Heart right ventricle (tissue), 16 donors: ENCODE results near the gene UBLCP1. TPM values are rescaled to one million over a fixed set of nuclear protein-coding genes. Genes with fewer than 3 reads are reported as not detected.

Source experiments
- ATAC-seq, 8 donors: fragments of 200-7000 bp; cut with Tn5 transposase; one replicate each; pipeline ENCODE4 v1.9.1; 2020; ENCODE audit warnings: mild to moderate bottlenecking in 8 of 8, moderate library complexity in 8 of 8, moderate number of reproducible peaks in 1 of 8
- DNase-seq, 2 donors: peaks; one replicate each; pipeline ENCODE4 v3.0.0-alpha.2; 2020
- H3K27ac ChIP-seq, 10 donors: fragments of 200-600 bp; sonication (generic) in 2 of 10; one replicate each; pipeline versions ENCODE4 v1.5.0 to v1.8.0; 2020 to 2022; ENCODE audit warnings: mild to moderate bottlenecking in 3 of 10
- H3K27me3 ChIP-seq, 7 donors: fragments of 200-600 bp; one replicate each; pipeline ENCODE4 v1.8.0; 2021 to 2022; ENCODE audit warnings: mild to moderate bottlenecking in 2 of 7
- H3K36me3 ChIP-seq, 9 donors: fragments of 200-600 bp; sonication (generic) in 1 of 9; one replicate each; pipeline versions ENCODE4 v1.5.0 to v1.8.0; 2020 to 2022; ENCODE audit warnings: mild to moderate bottlenecking in 2 of 9
- H3K4me1 ChIP-seq, 9 donors: fragments of 200-600 bp; sonication (generic) in 1 of 9; one replicate each; pipeline versions ENCODE4 v1.5.0 to v1.8.0; 2020 to 2022; ENCODE audit warnings: mild to moderate bottlenecking in 4 of 9
- H3K4me3 ChIP-seq, 10 donors: fragments of 200-600 bp; sonication (generic) in 2 of 10; one replicate each; pipeline versions ENCODE4 v1.5.0 to v1.8.0; 2020 to 2022; ENCODE audit warnings: mild to moderate bottlenecking in 7 of 10, moderate library complexity in 2 of 10
- H3K9me3 ChIP-seq, 11 donors: fragments of 200-600 bp in 10 of 11; sonication (generic) in 2 of 11; one replicate each; pipeline versions ENCODE4 v1.5.0 to v1.8.0; 2013 to 2022; ENCODE audit warnings: mild to moderate bottlenecking in 2 of 11, control low read depth in 1 of 11, moderate library complexity in 1 of 11
- WGBS, 2 donors: extraction: QIAGEN DNeasy Blood & Tissue Kit; methylation state at CpG; one replicate each; pipeline ENCODE4 v1.1.7; 2013; ENCODE audit warnings: inconsistent platforms in 1 of 2; 5-methylcytosine and 5-hydroxymethylcytosine counted together
- intact Hi-C, 10 donors: fragments of 100-400 bp; cut with DNase I; formaldehyde crosslinking; loops; one replicate each; pipeline versions ENCODE4 v1.11.1 to v1.14.2; 2022
- polyA plus RNA-seq, 2 donors: library from polyadenylated mRNA; stranded (reverse); fragments of 200-250 nt; gene quantifications; one replicate each; pipeline ENCODE4 v1.2.3, GENCODE V29; 2013
- total RNA-seq, 10 donors: library from RNA; stranded (reverse); fragmentation: NEBNext Ultra II Directional in 3 of 10; extraction: Animal tissue kit (Norgen Biotek cat#: 25700) in 3 of 10; gene quantifications; one replicate each; pipeline versions ENCODE4 v1.2.1 to v1.2.4, GENCODE V29; 2021 to 2023
- TF ChIP-seq, protein P1 (sequence below), 9 donors: fragments of 200-600 bp; sonication (generic) in 2 of 9; IDR thresholded peaks; one replicate each; pipeline versions ENCODE4 v1.5.0 to v1.8.0; 2021 to 2022; ENCODE audit warnings: antibody characterized with exemption in 9 of 9, mild to moderate bottlenecking in 5 of 9, moderate library complexity in 1 of 9
- donor health status: Arrhythmogenic right ventricular cardiomyopathy.
- donor health status: ischemic (EF 13 %, LVEDD 7.1; RV severe dilation, severe dysfunction).
- donor health status: healthy with polysubstance abuse.
- donor health status: DM: no; HTN: yes; CAD: no.
- donor health status: DM: no; HTN: no; CAD: no.
- donor health status: ischemic (EF 25% LVEDD 6.9; RV normal size, moderate dysfunction).
- donor health status: ischemic (EF 25% LVEDD 5.7; RV mildly dilated, moderate dysfunction).
- donor health status: healthy.
- donor health status: DM: yes; HTN: yes; CAD: no.
- donor health status: Ischemic cardiomyopathy.
- donor health status: ischemic (EF 35%, LVEDD 5.7; RV mildly dilated, moderate dysfunction).
- donor health status: nonischemic (EF 11% LVEDD 7.7; RV severe dilation, severe dysfunction).
- donor health status: DM: yes; HTN: yes; CAD: no.
- donor health status: PGD.
- donor health status: ischemic (EF 29% LVEDD 5.4; RV normal size, mild dysfunction).
- donor health status: nonischemic (EF 23%, LVEDD 6.1; RV moderate dilation, normal function).

The UBLCP1 gene
- total and polyA plus RNA-seq, 12 donors = 11.6 to 20.9 (median 13.9) TPM

DNA sequence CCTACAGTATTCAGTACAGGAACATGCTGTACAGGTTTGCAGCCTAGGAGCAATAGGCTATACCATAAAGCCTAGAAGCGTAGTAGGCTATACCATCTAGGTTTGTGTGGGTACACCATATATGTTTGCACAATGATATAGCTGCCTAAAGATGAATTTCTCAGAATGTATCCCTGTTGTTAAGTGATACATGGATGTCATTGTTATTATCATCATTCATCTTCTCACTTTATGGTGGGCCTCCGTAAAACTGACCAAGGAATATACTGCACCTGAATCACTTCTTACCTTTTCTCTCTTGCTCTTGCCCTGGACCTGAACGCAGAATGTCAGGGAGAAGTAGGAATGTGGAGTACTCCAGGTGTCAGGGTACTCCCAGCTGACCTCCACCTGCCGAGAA lies 55.4 kb downstream of the UBLCP1 start:
- ATAC-seq (no peak), DNase-seq (no peak)
- no peaks in the 10 kb centered on the region for H3K36me3 ChIP-seq
- H3K4me3 ChIP-seq = no peak overlapping the region
- H3K4me1 ChIP-seq = no peaks in the 10 kb centered on the region
- no peaks in the 10 kb centered on the region for H3K9me3 ChIP-seq
- no peak overlapping the region for H3K27ac ChIP-seq
- peaks cover 0 to 7% (median 0%) of the 10 kb centered on the region in 7 donors for H3K27me3 ChIP-seq
- intact Hi-C loops = loop anchor here in 6 of 10 donors (5.0 to 10.0 kb wide), 3 partner anchors 161 to 666 kb away; no protein-coding TSS in a partner anchor
- 94 to 96% methylated on average over 4 of the region's 4 CpGs for WGBS, 2 donors
- TF ChIP-seq, protein P1, sequence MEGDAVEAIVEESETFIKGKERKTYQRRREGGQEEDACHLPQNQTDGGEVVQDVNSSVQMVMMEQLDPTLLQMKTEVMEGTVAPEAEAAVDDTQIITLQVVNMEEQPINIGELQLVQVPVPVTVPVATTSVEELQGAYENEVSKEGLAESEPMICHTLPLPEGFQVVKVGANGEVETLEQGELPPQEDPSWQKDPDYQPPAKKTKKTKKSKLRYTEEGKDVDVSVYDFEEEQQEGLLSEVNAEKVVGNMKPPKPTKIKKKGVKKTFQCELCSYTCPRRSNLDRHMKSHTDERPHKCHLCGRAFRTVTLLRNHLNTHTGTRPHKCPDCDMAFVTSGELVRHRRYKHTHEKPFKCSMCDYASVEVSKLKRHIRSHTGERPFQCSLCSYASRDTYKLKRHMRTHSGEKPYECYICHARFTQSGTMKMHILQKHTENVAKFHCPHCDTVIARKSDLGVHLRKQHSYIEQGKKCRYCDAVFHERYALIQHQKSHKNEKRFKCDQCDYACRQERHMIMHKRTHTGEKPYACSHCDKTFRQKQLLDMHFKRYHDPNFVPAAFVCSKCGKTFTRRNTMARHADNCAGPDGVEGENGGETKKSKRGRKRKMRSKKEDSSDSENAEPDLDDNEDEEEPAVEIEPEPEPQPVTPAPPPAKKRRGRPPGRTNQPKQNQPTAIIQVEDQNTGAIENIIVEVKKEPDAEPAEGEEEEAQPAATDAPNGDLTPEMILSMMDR (IDR thresholded peaks at IDR 0.05) = no peak

DNA sequence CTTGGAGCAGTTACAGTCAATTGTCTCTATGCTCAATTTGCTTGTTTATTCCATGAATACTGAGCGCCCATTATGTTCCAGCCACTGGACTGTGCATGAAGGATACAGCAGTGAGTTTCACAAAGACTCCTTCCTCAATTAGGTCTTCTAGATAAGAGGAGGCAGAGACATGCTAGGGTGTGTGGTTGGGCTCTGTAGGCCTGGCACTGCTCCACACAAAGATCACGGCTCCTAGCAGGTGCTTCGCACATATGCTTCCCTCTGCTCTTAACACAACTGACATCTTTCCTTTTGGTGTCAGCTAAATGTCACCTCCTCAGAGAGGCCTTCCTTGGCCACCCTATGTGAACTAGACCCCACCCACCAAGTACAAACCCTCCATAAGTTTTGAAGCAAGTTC lies 56.3 kb downstream of the UBLCP1 start:
- 73 to 82% methylated on average over 3 of the region's 3 CpGs for WGBS, 2 donors
- peaks cover 0 to 6% (median 0%) of the 10 kb centered on the region in 7 donors for H3K27me3 ChIP-seq
- TF ChIP-seq, protein P1 (IDR thresholded peaks at IDR 0.05) = no peak
- no peaks in the 10 kb centered on the region for H3K4me1 ChIP-seq
- ATAC-seq = no peak
- no peaks in the 10 kb centered on the region for H3K36me3 ChIP-seq
- no peak overlapping the region for H3K27ac ChIP-seq
- DNase-seq = no peak
- H3K4me3 ChIP-seq = no peak overlapping the region
- no peaks in the 10 kb centered on the region for H3K9me3 ChIP-seq
- intact Hi-C loops = loop anchor here in 6 of 10 donors (5.0 to 10.0 kb wide), 3 partner anchors 162 to 665 kb away; no protein-coding TSS in a partner anchor

DNA sequence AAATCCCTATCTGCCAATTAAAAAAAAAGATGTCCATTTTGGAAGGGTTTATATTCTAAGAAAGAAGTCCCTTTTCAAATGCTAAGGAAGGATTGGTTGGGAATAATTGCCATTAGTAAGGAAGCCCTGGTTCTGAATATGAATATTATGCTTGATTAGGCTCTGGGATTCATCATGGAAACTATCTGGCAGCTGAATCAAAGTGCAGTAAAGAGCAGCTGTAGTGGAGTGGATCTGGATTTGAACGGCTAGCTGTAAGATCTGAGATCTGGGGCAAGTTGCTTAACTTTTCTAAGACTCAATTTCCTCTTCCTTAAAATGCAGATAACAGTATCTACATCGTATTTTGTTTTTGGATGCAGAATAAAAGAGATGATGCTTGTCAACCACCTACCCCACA lies 56.7 kb downstream of the UBLCP1 start:
- H3K27me3 ChIP-seq = peaks cover 0 to 3% (median 0%) of the 10 kb centered on the region in 7 donors
- no peaks in the 10 kb centered on the region for H3K36me3 ChIP-seq
- H3K4me1 ChIP-seq = no peaks in the 10 kb centered on the region
- H3K9me3 ChIP-seq = no peaks in the 10 kb centered on the region
- no peak overlapping the region for H3K4me3 ChIP-seq
- TF ChIP-seq, protein P1 (IDR thresholded peaks at IDR 0.05) = no peak
- no peak for ATAC-seq
- no peak overlapping the region for H3K27ac ChIP-seq
- no peak for DNase-seq
- WGBS, 2 donors = 35 to 39% methylated on average over 2 of the region's 2 CpGs
- intact Hi-C loops = loop anchor here in 6 of 10 donors (5.0 to 10.0 kb wide), 3 partner anchors 163 to 665 kb away; no protein-coding TSS in a partner anchor

DNA sequence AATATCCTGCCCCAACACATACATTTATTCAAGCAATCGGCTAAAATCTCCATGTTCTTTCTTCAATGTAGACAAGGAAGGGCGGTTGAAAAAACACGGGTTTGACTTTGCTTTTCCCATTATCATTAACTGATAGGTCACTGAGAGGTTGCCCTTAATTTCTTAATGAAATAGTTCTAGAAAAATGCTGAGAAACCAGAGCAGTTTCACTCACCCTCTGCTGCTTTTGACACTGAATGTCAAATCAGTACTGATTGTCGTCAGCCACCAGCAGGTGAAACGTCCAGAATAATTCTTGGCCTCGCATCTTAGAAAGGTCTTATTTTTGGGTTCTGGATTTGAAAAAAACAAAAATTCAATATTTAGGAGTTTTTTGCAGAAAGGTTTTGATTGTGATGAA lies 59.1 kb downstream of the UBLCP1 start:
- no peak for DNase-seq
- TF ChIP-seq, protein P1 (IDR thresholded peaks at IDR 0.05) = no peak
- no peak overlapping the region for H3K4me3 ChIP-seq
- no peak for ATAC-seq
- H3K27me3 ChIP-seq = peaks cover 0 to 12% (median 5%) of the 10 kb centered on the region in 7 donors
- no peaks in the 10 kb centered on the region for H3K9me3 ChIP-seq
- H3K27ac ChIP-seq = no peak overlapping the region
- no peaks in the 10 kb centered on the region for H3K36me3 ChIP-seq
- WGBS, 2 donors = 87 to 90% methylated on average over 6 of the region's 6 CpGs
- intact Hi-C loops = no loop called here
- H3K4me1 ChIP-seq = no peaks in the 10 kb centered on the region
